Hepatocyte (in vitro differentiated cells): Measurements from ENCODE around the gene WDR46. TPM values are rescaled to one million over a fixed set of nuclear protein-coding genes. Genes with fewer than 3 reads are reported as not detected.

Source experiments
- DNase-seq: peaks from one replicate; pipeline ENCODE4 v3.0.0-alpha.2; 2016; ENCODE audit warnings: low spot score
- H2AFZ ChIP-seq: fragments of 200-600 bp; sonication (generic); 2 replicates; pipeline ENCODE4 v1.6.0; 2016; ENCODE audit warnings: antibody characterized with exemption, mild to moderate bottlenecking
- H3K27ac ChIP-seq: fragments of 200-600 bp; sonication (generic); 2 replicates; pipeline ENCODE4 v1.5.1; 2016; ENCODE audit warnings: mild to moderate bottlenecking
- H3K27me3 ChIP-seq: fragments of 200-600 bp; sonication (generic); 2 replicates; pipeline ENCODE4 v1.6.1; 2016
- H3K36me3 ChIP-seq: fragments of 200-600 bp; sonication (generic); replicated peaks from 2 replicates; pipeline ENCODE4 v1.5.1; 2016; ENCODE audit warnings: low read depth; ENCODE audit not compliant: insufficient read depth
- H3K4me1 ChIP-seq: fragments of 200-600 bp; sonication (generic); 2 replicates; pipeline ENCODE4 v1.5.1; 2016; ENCODE audit warnings: mild to moderate bottlenecking, moderate library complexity; ENCODE audit not compliant: insufficient read depth
- H3K4me2 ChIP-seq: fragments of 200-600 bp; sonication (generic); 2 replicates; pipeline ENCODE4 v1.6.0; 2016
- H3K4me3 ChIP-seq: fragments of 200-600 bp; sonication (generic); 2 replicates; pipeline ENCODE4 v1.5.1; 2016; ENCODE audit warnings: mild to moderate bottlenecking
- H3K79me2 ChIP-seq: fragments of 200-600 bp; sonication (generic); 2 replicates; pipeline ENCODE4 v1.6.0; 2017; ENCODE audit warnings: mild to moderate bottlenecking
- H3K9me2 ChIP-seq: fragments of 200-600 bp; sonication (generic); replicated peaks from 2 replicates; pipeline ENCODE4 v1.6.0; 2017; ENCODE audit warnings: mild to moderate bottlenecking; ENCODE audit not compliant: insufficient read depth
- H3K9me3 ChIP-seq: fragments of 200-600 bp; sonication (generic); 2 replicates; pipeline ENCODE4 v1.5.1; 2016; ENCODE audit warnings: low read depth, mild to moderate bottlenecking
- H4K20me1 ChIP-seq: fragments of 200-600 bp; sonication (generic); 2 replicates; pipeline ENCODE4 v1.6.0; 2016; ENCODE audit warnings: mild to moderate bottlenecking; ENCODE audit not compliant: insufficient read depth, poor library complexity, severe bottlenecking
- EZH2 ChIP-seq: fragments of 200-600 bp; sonication (generic); IDR thresholded peaks from 2 replicates; pipeline ENCODE4 v1.6.1; 2016; ENCODE audit warnings: antibody characterized with exemption, mild to moderate bottlenecking, borderline replicate concordance
- EZH2phosphoT487 ChIP-seq: fragments of 200-600 bp; sonication (generic); IDR thresholded peaks from one replicate; pipeline ENCODE4 v1.6.1; 2018; ENCODE audit warnings: antibody characterized with exemption, mild to moderate bottlenecking, low read depth, moderate library complexity; ENCODE audit not compliant: unreplicated experiment, severe bottlenecking
- WGBS: methylation state at CpG from one replicate; pipeline ENCODE4 v1.1.6; 2016; ENCODE audit warnings: low lambda C conversion rate; ENCODE audit errors: missing lambda C conversion rate; 5-methylcytosine and 5-hydroxymethylcytosine counted together
- polyA plus RNA-seq: library from polyadenylated mRNA; unstranded; fragments of >200 nt; fragmentation: Nextera tagmentation; extraction: Ambion mirVana; gene quantifications from 2 replicates; pipeline ENCODE4 v1.2.1, GENCODE V29; 2016
- total RNA-seq: library from RNA; depleted of rRNA; stranded (reverse); fragments of >200 nt; gene quantifications from 2 replicates; pipeline ENCODE4 v1.2.3, GENCODE V29; 2014
- TF ChIP-seq, protein P1 (sequence below): fragments of 200-600 bp; sonication (generic); IDR thresholded peaks from 2 replicates; pipeline ENCODE4 v1.5.1; 2016; ENCODE audit warnings: antibody characterized with exemption, mild to moderate bottlenecking; ENCODE audit not compliant: poor library complexity

Gene WDR46
- total and polyA plus RNA-seq, 2 experiments from 2014 or later: 51.1 to 84.2 TPM

DNA sequence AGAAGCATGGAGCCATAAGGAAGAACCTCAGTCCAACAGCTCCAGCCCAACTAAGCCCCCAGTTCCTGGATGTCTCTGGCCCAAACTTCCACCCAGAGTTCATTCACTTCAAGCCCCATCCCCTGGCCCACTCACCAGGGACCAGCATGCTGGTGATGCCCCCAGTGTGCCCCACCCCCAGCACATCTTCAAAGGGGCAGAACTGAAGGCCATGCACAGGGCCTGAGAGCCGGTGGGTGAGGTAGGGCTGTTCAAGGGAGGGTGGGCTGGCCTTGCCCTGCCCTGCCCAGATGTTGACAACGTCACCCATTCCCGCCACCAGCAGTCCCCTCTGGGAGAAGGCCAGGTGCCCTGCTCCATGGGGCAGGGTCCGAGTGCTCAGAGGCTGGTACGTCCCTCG lies 8.5 kb downstream of the WDR46 start:
- H3K79me2 ChIP-seq: peaks cover 2% of the 10 kb centered on the region
- no peak overlapping the region for H3K4me2 ChIP-seq
- peaks cover 11% of the 10 kb centered on the region for H4K20me1 ChIP-seq
- DNase-seq: no peak
- 93% methylated on average over 6 of the region's 6 CpGs for WGBS
- no peaks in the 10 kb centered on the region for H3K9me2 ChIP-seq
- H3K36me3 ChIP-seq: no peaks in the 10 kb centered on the region
- no peak overlapping the region for H3K27ac ChIP-seq
- TF ChIP-seq, protein P1, sequence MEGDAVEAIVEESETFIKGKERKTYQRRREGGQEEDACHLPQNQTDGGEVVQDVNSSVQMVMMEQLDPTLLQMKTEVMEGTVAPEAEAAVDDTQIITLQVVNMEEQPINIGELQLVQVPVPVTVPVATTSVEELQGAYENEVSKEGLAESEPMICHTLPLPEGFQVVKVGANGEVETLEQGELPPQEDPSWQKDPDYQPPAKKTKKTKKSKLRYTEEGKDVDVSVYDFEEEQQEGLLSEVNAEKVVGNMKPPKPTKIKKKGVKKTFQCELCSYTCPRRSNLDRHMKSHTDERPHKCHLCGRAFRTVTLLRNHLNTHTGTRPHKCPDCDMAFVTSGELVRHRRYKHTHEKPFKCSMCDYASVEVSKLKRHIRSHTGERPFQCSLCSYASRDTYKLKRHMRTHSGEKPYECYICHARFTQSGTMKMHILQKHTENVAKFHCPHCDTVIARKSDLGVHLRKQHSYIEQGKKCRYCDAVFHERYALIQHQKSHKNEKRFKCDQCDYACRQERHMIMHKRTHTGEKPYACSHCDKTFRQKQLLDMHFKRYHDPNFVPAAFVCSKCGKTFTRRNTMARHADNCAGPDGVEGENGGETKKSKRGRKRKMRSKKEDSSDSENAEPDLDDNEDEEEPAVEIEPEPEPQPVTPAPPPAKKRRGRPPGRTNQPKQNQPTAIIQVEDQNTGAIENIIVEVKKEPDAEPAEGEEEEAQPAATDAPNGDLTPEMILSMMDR: no peak
- TF ChIP-seq EZH2phosphoT487 (no peak), EZH2 (no peak)
- H3K9me3 ChIP-seq: no peaks in the 10 kb centered on the region
- H3K27me3 ChIP-seq: no peaks in the 10 kb centered on the region
- no peak overlapping the region for H3K4me3 ChIP-seq
- H3K4me1 ChIP-seq: peaks cover 21% of the 10 kb centered on the region
- no peak overlapping the region for H2AFZ ChIP-seq

DNA sequence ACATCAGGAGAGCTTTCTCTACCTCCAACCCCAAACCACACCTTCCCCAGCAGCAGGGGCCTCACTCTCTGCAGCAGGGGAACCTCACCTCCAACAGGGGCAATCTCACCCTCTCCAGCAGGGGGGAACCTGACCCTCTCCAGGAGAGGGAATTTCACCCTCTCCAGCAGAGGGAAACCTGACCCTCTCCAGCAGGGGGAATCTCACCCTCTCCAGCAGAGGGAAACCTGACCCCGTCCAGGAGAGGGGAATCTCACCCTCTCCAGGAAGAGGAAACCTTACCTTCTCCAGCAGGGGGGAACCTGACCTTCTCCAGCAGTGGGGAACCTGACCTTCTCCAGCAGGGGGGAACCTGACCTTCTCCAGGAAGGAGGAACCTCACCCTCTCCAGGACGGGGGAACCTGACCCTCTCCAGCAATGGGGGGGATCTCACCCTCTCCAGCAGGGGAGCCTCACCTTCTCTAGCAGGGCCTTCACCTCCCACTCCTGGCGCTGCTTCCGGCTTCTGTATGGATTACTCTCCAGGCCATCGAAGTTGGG lies 9.0 kb downstream of the WDR46 start:
- H3K9me2 ChIP-seq: no peaks in the 10 kb centered on the region
- H2AFZ ChIP-seq: no peak overlapping the region
- H3K27ac ChIP-seq: no peak overlapping the region
- 75% methylated on average over 4 of the region's 5 CpGs for WGBS
- no peaks in the 10 kb centered on the region for H3K36me3 ChIP-seq
- peaks cover 26% of the 10 kb centered on the region for H3K4me1 ChIP-seq
- no peak overlapping the region for H3K4me3 ChIP-seq
- no peaks in the 10 kb centered on the region for H3K27me3 ChIP-seq
- no peaks in the 10 kb centered on the region for H3K9me3 ChIP-seq
- DNase-seq: peak; percentile 74
- no peak overlapping the region for H3K4me2 ChIP-seq
- peaks cover 16% of the 10 kb centered on the region for H4K20me1 ChIP-seq
- TF ChIP-seq EZH2phosphoT487 (no peak), EZH2 (no peak)
- TF ChIP-seq, protein P1: peak; percentile 50
- peaks cover 7% of the 10 kb centered on the region for H3K79me2 ChIP-seq

DNA sequence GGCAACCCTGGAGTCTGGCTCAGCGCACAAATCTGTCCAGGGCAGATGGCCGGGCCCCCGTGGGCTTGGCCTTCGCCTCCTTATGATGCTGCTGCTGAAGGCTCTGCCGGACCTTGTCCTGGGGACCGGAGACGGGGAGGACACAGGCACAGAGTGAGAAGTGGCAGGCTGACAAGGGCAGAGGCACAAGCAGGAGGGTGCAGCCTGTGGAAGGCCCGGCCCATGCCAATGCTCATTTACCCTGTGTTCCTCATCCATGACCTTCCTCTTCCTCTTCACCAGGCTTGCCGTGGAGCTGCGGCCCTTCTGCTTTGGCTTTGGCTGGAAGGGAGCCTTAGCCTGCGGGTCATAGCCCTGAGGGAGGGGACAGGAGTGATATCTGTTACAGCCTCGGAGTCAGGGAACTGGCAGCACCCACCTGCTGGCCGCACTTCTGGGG lies 9.8 kb downstream of the WDR46 start:
- no peak for DNase-seq
- TF ChIP-seq EZH2: no peak
- TF ChIP-seq, protein P1: no peak
- TF ChIP-seq EZH2phosphoT487: no peak
- Histone ChIP-seq H3K4me3 (no peak overlapping the region), H3K4me1 (peaks cover 34% of the 10 kb centered on the region), H3K9me3 (no peaks in the 10 kb centered on the region), H3K36me3 (no peaks in the 10 kb centered on the region), H3K79me2 (peaks cover 14% of the 10 kb centered on the region), H2AFZ (no peak overlapping the region), H3K4me2 (no peak overlapping the region), H3K9me2 (no peaks in the 10 kb centered on the region), H3K27ac (no peak overlapping the region), H4K20me1 (peaks cover 24% of the 10 kb centered on the region), H3K27me3 (no peaks in the 10 kb centered on the region)
- 94% methylated on average over 10 of the region's 13 CpGs for WGBS
